Right lobe of liver (tissue), 4 donors: Measurements from ENCODE around the gene ZNF488.

Experiments used
- POLR2A ChIP-seq: fragments of 450-650 bp; IDR thresholded peaks from one replicate; pipeline ENCODE4 v1.6.1; 2017; ENCODE audit warnings: antibody characterized with exemption, mild to moderate bottlenecking
- TF ChIP-seq, protein P1 (sequence below), 4 donors: fragments of 200-600 bp in 3 of 4; fragments of 450-650 bp in 1 of 4; IDR thresholded peaks; one replicate each; pipeline versions ENCODE4 v1.5.1 to v1.8.0; 2016 to 2022; ENCODE audit warnings: antibody characterized with exemption in 4 of 4, mild to moderate bottlenecking in 2 of 4
- donor health status: DM: no; HTN: no; CAD: no.
- donor health status: DM: no; HTN: no; CAD: no.
- donor health status: DM: no; HTN: yes; CAD: no.

DNA sequence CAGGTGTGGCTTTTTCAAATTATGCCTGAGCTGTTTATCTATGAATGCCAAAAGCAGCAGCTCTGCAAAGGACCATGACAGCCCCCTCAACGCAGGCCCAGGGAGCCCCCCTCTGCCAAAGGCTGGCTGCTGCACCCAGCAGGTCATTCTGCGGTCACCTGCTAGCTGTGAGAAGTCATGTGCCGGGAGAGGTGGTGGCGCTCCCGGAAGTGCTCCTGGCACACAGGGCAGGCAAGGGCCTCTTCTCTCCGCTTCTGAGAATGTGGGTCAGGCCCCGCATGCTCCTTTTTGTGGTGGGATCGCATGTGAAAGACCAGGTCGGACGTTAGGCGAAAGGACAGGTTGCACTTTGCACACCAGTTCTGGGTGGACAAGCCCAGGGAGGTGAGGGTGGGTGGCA, 16.4 kb downstream of the ZNF488 start:
- no peak for TF ChIP-seq POLR2A
- TF ChIP-seq, protein P1, sequence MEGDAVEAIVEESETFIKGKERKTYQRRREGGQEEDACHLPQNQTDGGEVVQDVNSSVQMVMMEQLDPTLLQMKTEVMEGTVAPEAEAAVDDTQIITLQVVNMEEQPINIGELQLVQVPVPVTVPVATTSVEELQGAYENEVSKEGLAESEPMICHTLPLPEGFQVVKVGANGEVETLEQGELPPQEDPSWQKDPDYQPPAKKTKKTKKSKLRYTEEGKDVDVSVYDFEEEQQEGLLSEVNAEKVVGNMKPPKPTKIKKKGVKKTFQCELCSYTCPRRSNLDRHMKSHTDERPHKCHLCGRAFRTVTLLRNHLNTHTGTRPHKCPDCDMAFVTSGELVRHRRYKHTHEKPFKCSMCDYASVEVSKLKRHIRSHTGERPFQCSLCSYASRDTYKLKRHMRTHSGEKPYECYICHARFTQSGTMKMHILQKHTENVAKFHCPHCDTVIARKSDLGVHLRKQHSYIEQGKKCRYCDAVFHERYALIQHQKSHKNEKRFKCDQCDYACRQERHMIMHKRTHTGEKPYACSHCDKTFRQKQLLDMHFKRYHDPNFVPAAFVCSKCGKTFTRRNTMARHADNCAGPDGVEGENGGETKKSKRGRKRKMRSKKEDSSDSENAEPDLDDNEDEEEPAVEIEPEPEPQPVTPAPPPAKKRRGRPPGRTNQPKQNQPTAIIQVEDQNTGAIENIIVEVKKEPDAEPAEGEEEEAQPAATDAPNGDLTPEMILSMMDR (IDR thresholded peaks at IDR 0.05): no peak
